GM23338 (cell line): ENCODE data around the gene ASB16. TPM values are rescaled to one million over a fixed set of nuclear protein-coding genes. Genes with fewer than 3 reads are reported as not detected.
A peak's percentile ranks its signal among the peaks of the same experiment; 100 is the strongest.

Experiments used
- ATAC-seq: fragments of 200-7000 bp; cut with Tn5 transposase; 3 replicates; pipeline ENCODE4 v1.9.1; 2020
- DNase-seq: peaks from one replicate; pipeline ENCODE4 v3.0.0-alpha.2; 2015; ENCODE audit warnings: low spot score
- H2AFZ ChIP-seq: fragments of 200-600 bp; sonication (generic); 2 replicates; pipeline ENCODE4 v1.8.0; 2016; ENCODE audit warnings: antibody characterized with exemption, mild to moderate bottlenecking, moderate library complexity
- H3F3A ChIP-seq: fragments of 200-600 bp; sonication (generic); replicated peaks from 2 replicates; pipeline ENCODE4 v1.8.0; 2017; ENCODE audit warnings: antibody characterized with exemption, mixed run types, low read depth
- H3K27ac ChIP-seq: fragments of 200-600 bp; sonication (generic); 2 replicates; pipeline ENCODE4 v1.6.1; 2016; ENCODE audit warnings: low read depth
- H3K27me3 ChIP-seq: fragments of 200-600 bp; sonication (generic); 2 replicates; pipeline ENCODE4 v1.8.0; 2016; ENCODE audit warnings: mild to moderate bottlenecking, mixed run types, moderate library complexity; ENCODE audit not compliant: insufficient read depth
- H3K36me3 ChIP-seq: fragments of 200-600 bp; sonication (generic); 2 replicates; pipeline ENCODE4 v1.8.0; 2016; ENCODE audit warnings: mild to moderate bottlenecking; ENCODE audit not compliant: insufficient read depth
- H3K4me1 ChIP-seq: fragments of 200-600 bp; sonication (generic); 2 replicates; pipeline ENCODE4 v1.8.0; 2016; ENCODE audit warnings: mild to moderate bottlenecking, moderate library complexity; ENCODE audit not compliant: insufficient read depth
- H3K4me2 ChIP-seq: fragments of 200-600 bp; sonication (generic); 2 replicates; pipeline ENCODE4 v1.7.1; 2017; ENCODE audit warnings: mixed run types
- H3K4me3 ChIP-seq: fragments of 200-600 bp; sonication (generic); 2 replicates; pipeline ENCODE4 v1.6.1; 2016; ENCODE audit warnings: mixed run types
- H3K79me2 ChIP-seq: fragments of 200-600 bp; sonication (generic); replicated peaks from 2 replicates; pipeline ENCODE4 v1.8.0; 2017; ENCODE audit warnings: mild to moderate bottlenecking; ENCODE audit not compliant: insufficient read depth
- H3K9me2 ChIP-seq: fragments of 200-600 bp; sonication (generic); 2 replicates; pipeline ENCODE4 v1.8.0; 2017; ENCODE audit not compliant: insufficient read depth
- H4K20me1 ChIP-seq: fragments of 200-600 bp; sonication (generic); replicated peaks from 2 replicates; pipeline ENCODE4 v1.8.0; 2017; ENCODE audit warnings: mild to moderate bottlenecking; ENCODE audit not compliant: insufficient read depth
- H3K27ac Mint-ChIP-seq: 2 replicates; pipeline ENCODE4 v1.8.0; 2020; ENCODE audit warnings: inconsistent platforms, mild to moderate bottlenecking, moderate library complexity, mixed read lengths
- H3K27me3 Mint-ChIP-seq: 3 replicates; pipeline ENCODE4 v1.8.0; 2022; ENCODE audit warnings: low read depth, mild to moderate bottlenecking, moderate library complexity, mixed read lengths, inconsistent platforms; ENCODE audit not compliant: insufficient read depth, poor library complexity
- H3K36me3 Mint-ChIP-seq: 3 replicates; pipeline ENCODE4 v1.8.0; 2021; ENCODE audit warnings: low read depth, mild to moderate bottlenecking, inconsistent platforms, moderate library complexity, mixed read lengths
- H3K4me1 Mint-ChIP-seq: 3 replicates; pipeline ENCODE4 v1.8.0; 2020; ENCODE audit warnings: mild to moderate bottlenecking, inconsistent platforms, mixed read lengths
- H3K4me3 Mint-ChIP-seq: 3 replicates; pipeline ENCODE4 v1.8.0; 2021; ENCODE audit warnings: moderate library complexity, mild to moderate bottlenecking, inconsistent platforms, mixed read lengths
- H3K9me3 Mint-ChIP-seq: 3 replicates; pipeline ENCODE4 v1.8.0; 2020; ENCODE audit warnings: moderate library complexity, mild to moderate bottlenecking, inconsistent platforms, mixed read lengths
- CREB1 ChIP-seq: fragments of 250-450 bp; sonication (Bioruptor Pico); IDR thresholded peaks from 2 replicates; pipeline ENCODE4 v1.5.0; 2020; ENCODE audit warnings: low read depth, mild to moderate bottlenecking, moderate library complexity
- CTCF ChIP-seq, 2 experiments: fragments of 200-600 bp in 1 of 2; sonication (generic) in 1 of 2; conservative IDR thresholded peaks; 2 replicates each; pipeline versions ENCODE4 v1.5.1 to v1.6.1; 2016 to 2017; ENCODE audit warnings: antibody characterized with exemption in 2 of 2, low read depth in 2 of 2, mild to moderate bottlenecking in 2 of 2, moderate library complexity in 1 of 2
- ETS1 ChIP-seq: IDR thresholded peaks from 2 replicates; pipeline ENCODE4 v1.6.1; 2016; ENCODE audit warnings: antibody characterized with exemption
- EZH2 ChIP-seq: fragments of 200-600 bp; sonication (generic); IDR thresholded peaks from one replicate; pipeline ENCODE4 v1.8.0; 2017; ENCODE audit warnings: antibody characterized with exemption, mild to moderate bottlenecking, low read depth; ENCODE audit not compliant: unreplicated experiment
- EZH2phosphoT487 ChIP-seq: fragments of 200-600 bp; sonication (generic); IDR thresholded peaks from one replicate; pipeline ENCODE4 v1.8.1; 2018; ENCODE audit warnings: antibody characterized with exemption; ENCODE audit not compliant: unreplicated experiment
- JUNB ChIP-seq: IDR thresholded peaks from one replicate; pipeline ENCODE4 v1.6.1; 2016; ENCODE audit warnings: antibody characterized with exemption; ENCODE audit not compliant: unreplicated experiment
- NANOG ChIP-seq: IDR thresholded peaks from 2 replicates; pipeline ENCODE4 v1.6.1; 2016; ENCODE audit warnings: antibody characterized with exemption, borderline replicate concordance
- POLR2AphosphoS5 ChIP-seq: IDR thresholded peaks from 2 replicates; pipeline ENCODE4 v1.6.1; 2016; ENCODE audit warnings: antibody characterized with exemption, low read depth
- REST ChIP-seq: IDR thresholded peaks from one replicate; pipeline ENCODE4 v1.6.1; 2018; ENCODE audit warnings: antibody characterized with exemption; ENCODE audit not compliant: unreplicated experiment
- STAT1 ChIP-seq: IDR thresholded peaks from one replicate; pipeline ENCODE4 v1.6.1; 2016; ENCODE audit warnings: antibody characterized with exemption; ENCODE audit not compliant: unreplicated experiment
- ZNF114 ChIP-seq: fragments of 250-450 bp; sonication (Bioruptor Pico); IDR thresholded peaks from 2 replicates; pipeline ENCODE4 v1.5.0; 2020; ENCODE audit warnings: mild to moderate bottlenecking, moderate library complexity
- ZNF331 ChIP-seq: fragments of 250-450 bp; sonication (Bioruptor Pico); IDR thresholded peaks from 2 replicates; pipeline ENCODE4 v1.5.0; 2020; ENCODE audit warnings: low read depth, mild to moderate bottlenecking, moderate library complexity
- ZNF462 ChIP-seq: fragments of 250-450 bp; sonication (Bioruptor Pico); IDR thresholded peaks from 2 replicates; pipeline ENCODE4 v1.5.0; 2020; ENCODE audit warnings: mild to moderate bottlenecking, moderate library complexity
- polyA plus RNA-seq: library from polyadenylated mRNA; unstranded; fragments of >200 nt; fragmentation: Nextera tagmentation; extraction: Ambion mirVana; gene quantifications from 2 replicates; pipeline ENCODE4 v1.2.1, GENCODE V29; 2016
- total RNA-seq: library from RNA; depleted of rRNA; stranded (reverse); fragments of >200 nt; shearing (Covaris generic); gene quantifications from 2 replicates; pipeline ENCODE4 v1.2.3, GENCODE V29; 2014

The ASB16 gene
- total and polyA plus RNA-seq, 2 experiments from 2014 or later: 0.47 TPM; not detected in 1

GRCh38 chr17:44170135-44170498, 387 bp upstream of the ASB16 start:
- H3K9me3 Mint-ChIP-seq: no peaks in the 10 kb centered on the region
- DNase-seq (no peak), ATAC-seq (no peak)
- Histone ChIP-seq H3K79me2 (no peaks in the 10 kb centered on the region), H4K20me1 (no peaks in the 10 kb centered on the region), H3K9me2 (no peaks in the 10 kb centered on the region), H2AFZ (no peak overlapping the region), H3K36me3 (no peaks in the 10 kb centered on the region), H3K4me3 (peak overlapping the region; percentile 34; the same call in 1 of the 2 replicates), H3K4me1 (peaks cover 14% of the 10 kb centered on the region), H3K27ac (no peak overlapping the region), H3K27me3 (no peaks in the 10 kb centered on the region), H3K4me2 (peak overlapping the region; percentile 62), H3F3A (peaks cover 9% of the 10 kb centered on the region; the same call in 1 of the 2 replicates)
- TF ChIP-seq POLR2AphosphoS5 (no peak), ZNF114 (CRISPR knock-in tag) (no peak), NANOG (no peak), EZH2phosphoT487 (no peak), EZH2 (no peak), CTCF (conservative IDR thresholded peaks at IDR 0.05; ENCODE audit: low read depth in 2 of 2) (no peak), STAT1 (no peak), CREB1 (CRISPR knock-in tag) (no peak), ETS1 (no peak), REST (no peak), ZNF462 (CRISPR knock-in tag) (no peak), JUNB (no peak), ZNF331 (CRISPR knock-in tag) (no peak)
- peaks cover 14% of the 10 kb centered on the region for H3K4me1 Mint-ChIP-seq
- no peak overlapping the region for H3K27ac Mint-ChIP-seq
- H3K36me3 Mint-ChIP-seq: peaks cover 2% of the 10 kb centered on the region; the same call in 2 of the 3 replicates
- 0 out of 3 replicates have a peak overlapping the region, but pooled peaks have one; percentile 22 for H3K4me3 Mint-ChIP-seq
- peaks cover 11% of the 10 kb centered on the region for H3K27me3 Mint-ChIP-seq
